GM23248 (cell line): ENCODE results near the gene PRR15. TPM values are rescaled to one million over a fixed set of nuclear protein-coding genes. Genes with fewer than 3 reads are reported as not detected.

ENCODE experiments used
- DNase-seq: peaks from one replicate; pipeline ENCODE4 v3.0.0-alpha.2; 2015
- H2AFZ ChIP-seq: fragments of 200-600 bp; sonication (generic); 2 replicates; pipeline ENCODE4 v1.6.1; 2016; ENCODE audit warnings: antibody characterized with exemption
- H3F3A ChIP-seq: fragments of 200-600 bp; sonication (generic); 2 replicates; pipeline ENCODE4 v1.6.1; 2016; ENCODE audit warnings: mild to moderate bottlenecking, antibody characterized with exemption, mixed run types; ENCODE audit not compliant: insufficient read depth
- H3K27ac ChIP-seq: fragments of 200-600 bp; sonication (generic); 2 replicates; pipeline ENCODE4 v1.5.1; 2016; ENCODE audit warnings: mild to moderate bottlenecking
- H3K27me3 ChIP-seq: fragments of 200-600 bp; sonication (generic); replicated peaks from 2 replicates; pipeline ENCODE4 v1.6.1; 2016; ENCODE audit warnings: mild to moderate bottlenecking; ENCODE audit not compliant: insufficient read depth
- H3K36me3 ChIP-seq: fragments of 200-600 bp; sonication (generic); 2 replicates; pipeline ENCODE4 v1.6.1; 2016; ENCODE audit warnings: low read depth, mild to moderate bottlenecking
- H3K4me1 ChIP-seq: fragments of 200-600 bp; sonication (generic); 2 replicates; pipeline ENCODE4 v1.6.1; 2016; ENCODE audit warnings: mild to moderate bottlenecking; ENCODE audit not compliant: insufficient read depth
- H3K4me2 ChIP-seq: fragments of 200-600 bp; sonication (generic); one replicate; pipeline ENCODE4 v1.6.1; 2016; ENCODE audit warnings: mild to moderate bottlenecking; ENCODE audit not compliant: unreplicated experiment
- H3K4me3 ChIP-seq: fragments of 200-600 bp; sonication (generic); 2 replicates; pipeline ENCODE4 v1.5.1; 2016; ENCODE audit warnings: mild to moderate bottlenecking
- H3K79me2 ChIP-seq: fragments of 200-600 bp; sonication (generic); 2 replicates; pipeline ENCODE4 v1.6.1; 2016; ENCODE audit warnings: mild to moderate bottlenecking; ENCODE audit not compliant: insufficient read depth
- H3K9ac ChIP-seq: fragments of 200-600 bp; sonication (generic); 2 replicates; pipeline ENCODE4 v1.6.1; 2016; ENCODE audit warnings: mild to moderate bottlenecking
- H3K9me2 ChIP-seq: fragments of 200-600 bp; sonication (generic); 2 replicates; pipeline ENCODE4 v1.6.1; 2016; ENCODE audit warnings: mixed run types, mild to moderate bottlenecking, moderate library complexity; ENCODE audit not compliant: insufficient read depth
- H3K9me3 ChIP-seq: fragments of 200-600 bp; sonication (generic); one replicate; pipeline ENCODE4 v1.6.1; 2017; ENCODE audit warnings: low read depth
- H4K20me1 ChIP-seq: fragments of 200-600 bp; sonication (generic); 2 replicates; pipeline ENCODE4 v1.6.0; 2016; ENCODE audit not compliant: insufficient read depth
- EZH2 ChIP-seq: fragments of 200-600 bp; sonication (generic); IDR thresholded peaks from 2 replicates; pipeline ENCODE4 v1.6.1; 2018; ENCODE audit warnings: antibody characterized with exemption, mild to moderate bottlenecking; ENCODE audit not compliant: insufficient read depth, poor library complexity, severe bottlenecking
- EZH2phosphoT487 ChIP-seq: fragments of 200-600 bp; sonication (generic); IDR thresholded peaks from 2 replicates; pipeline ENCODE4 v1.6.1; 2018; ENCODE audit warnings: antibody characterized with exemption, moderate library complexity, mild to moderate bottlenecking, low read depth; ENCODE audit not compliant: insufficient read depth
- WGBS, 2 experiments: methylation state at CpG; one replicate each; pipeline ENCODE4 v1.1.6; 2015 to 2017; ENCODE audit warnings: low lambda C conversion rate in 2 of 2, low coverage in 1 of 2; ENCODE audit errors: missing lambda C conversion rate in 2 of 2; 5-methylcytosine and 5-hydroxymethylcytosine counted together
- in situ Hi-C: fragments of 300-500 bp; cut with MboI; formaldehyde crosslinking; loops from 2 replicates; pipeline ENCODE4 v1.15.0; 2020
- polyA plus RNA-seq: library from polyadenylated mRNA; unstranded; fragments of >200 nt; fragmentation: Nextera tagmentation; extraction: Ambion mirVana; gene quantifications from 2 replicates; pipeline ENCODE4 v1.2.1, GENCODE V29; 2016
- total RNA-seq: library from RNA; depleted of rRNA; stranded (reverse); fragments of >200 nt; shearing (Covaris generic); gene quantifications from 2 replicates; pipeline ENCODE4 v1.2.3, GENCODE V29; 2014

The PRR15 gene
- total and polyA plus RNA-seq, 2 experiments from 2014 or later, result 9.2 to 11.5 TPM

DNA sequence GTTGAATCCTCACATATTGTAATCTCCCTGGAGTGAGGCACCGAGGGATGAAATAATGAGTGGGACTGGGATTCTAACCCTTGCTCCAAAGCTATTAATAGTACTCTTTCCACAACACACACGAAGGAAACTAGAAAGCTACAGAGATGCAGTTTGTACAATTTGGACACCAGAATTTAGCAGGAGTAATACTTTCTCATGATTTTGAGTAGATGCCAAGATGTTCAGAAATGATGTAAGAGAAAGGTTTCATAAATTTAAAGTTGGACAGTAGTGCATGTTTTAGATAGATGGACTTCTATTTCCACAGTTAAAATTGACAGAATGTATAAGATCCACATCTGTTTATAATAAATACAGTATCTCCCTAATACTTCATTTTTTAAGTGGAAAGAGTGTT lies 46.5 kb downstream of the PRR15 start:
- H3F3A ChIP-seq, result peaks cover 82% of the 10 kb centered on the region
- in situ Hi-C loops, result no loop called here
- DNase-seq, result peak; percentile 59
- H3K36me3 ChIP-seq, result no peaks in the 10 kb centered on the region
- H3K4me3 ChIP-seq, result no peak overlapping the region
- H3K27ac ChIP-seq, result peak overlapping the region; percentile 28; the same call in 1 of the 2 replicates
- peaks cover 92% of the 10 kb centered on the region for H3K4me1 ChIP-seq
- TF ChIP-seq EZH2 (no peak), EZH2phosphoT487 (no peak)
- peak overlapping the region; percentile 33 for H3K4me2 ChIP-seq
- no peaks in the 10 kb centered on the region for H4K20me1 ChIP-seq
- no peaks in the 10 kb centered on the region for H3K27me3 ChIP-seq
- H3K9me3 ChIP-seq, result no peaks in the 10 kb centered on the region
- no peaks in the 10 kb centered on the region for H3K79me2 ChIP-seq
- H2AFZ ChIP-seq, result no peak overlapping the region
- 2 to 10% methylated on average over 2 of the region's 2 CpGs for WGBS, 2 experiments
- H3K9ac ChIP-seq, result no peak overlapping the region
- no peaks in the 10 kb centered on the region for H3K9me2 ChIP-seq

GRCh38 chr7:29611941-29612544 lies 48.4 kb downstream of the PRR15 start:
- Histone ChIP-seq H3K36me3 (no peaks in the 10 kb centered on the region), H4K20me1 (no peaks in the 10 kb centered on the region), H3K4me1 (peaks cover 72% of the 10 kb centered on the region), H3K27me3 (no peaks in the 10 kb centered on the region), H3K4me3 (0 out of 2 replicates have a peak overlapping the region, but pooled peaks have one; percentile 20), H2AFZ (peak overlapping the region; percentile 36), H3K4me2 (peak overlapping the region; percentile 44), H3K79me2 (no peaks in the 10 kb centered on the region), H3K9me3 (no peaks in the 10 kb centered on the region), H3K27ac (peak overlapping the region; percentile 97), H3K9ac (peak overlapping the region; percentile 77), H3F3A (peaks cover 68% of the 10 kb centered on the region), H3K9me2 (no peaks in the 10 kb centered on the region)
- WGBS, 2 experiments, result 67 to 81% methylated on average over 4 of the region's 4 CpGs
- TF ChIP-seq EZH2phosphoT487 (no peak), EZH2 (no peak)
- peak; percentile 48 for DNase-seq
- in situ Hi-C loops, result no loop called here

- WGBS, 2 experiments, result 2 to 3% methylated on average over 2 of the region's 2 CpGs
- DNase-seq, result peak; percentile 94
- in situ Hi-C loops, result no loop called here
Measured at GRCh38 chr7:29612596-29612995, 49.0 kb downstream of the PRR15 start.

GRCh38 chr7:29613100-29613499 lies 49.5 kb downstream of the PRR15 start:
- H3K9me3 ChIP-seq, result no peaks in the 10 kb centered on the region
- no peaks in the 10 kb centered on the region for H3K79me2 ChIP-seq
- peak overlapping the region; percentile 36; the same call in 1 of the 2 replicates for H2AFZ ChIP-seq
- no peaks in the 10 kb centered on the region for H3K36me3 ChIP-seq
- H3K4me3 ChIP-seq, result peak overlapping the region; percentile 20; the same call in 1 of the 2 replicates
- H3K27ac ChIP-seq, result peak overlapping the region; percentile 97
- 82 to 89% methylated on average over 3 of the region's 3 CpGs for WGBS, 2 experiments
- no peaks in the 10 kb centered on the region for H3K9me2 ChIP-seq
- no peaks in the 10 kb centered on the region for H3K27me3 ChIP-seq
- peak overlapping the region; percentile 44 for H3K4me2 ChIP-seq
- in situ Hi-C loops, result no loop called here
- H3F3A ChIP-seq, result peaks cover 57% of the 10 kb centered on the region
- H3K4me1 ChIP-seq, result peaks cover 63% of the 10 kb centered on the region
- no peak for TF ChIP-seq EZH2
- no peaks in the 10 kb centered on the region for H4K20me1 ChIP-seq
- H3K9ac ChIP-seq, result peak overlapping the region; percentile 77
- no peak for DNase-seq

More at GRCh38 chr7:29612596-29612995, 49.0 kb downstream of the PRR15 start:
- H3K9me2 ChIP-seq, result no peaks in the 10 kb centered on the region
- H3K79me2 ChIP-seq, result no peaks in the 10 kb centered on the region
- H4K20me1 ChIP-seq, result no peaks in the 10 kb centered on the region
- peak overlapping the region; percentile 44 for H3K4me2 ChIP-seq
- peak overlapping the region; percentile 36 for H2AFZ ChIP-seq
- H3K9me3 ChIP-seq, result no peaks in the 10 kb centered on the region
- H3K27ac ChIP-seq, result peak overlapping the region; percentile 97
- peaks cover 62% of the 10 kb centered on the region for H3F3A ChIP-seq
- TF ChIP-seq EZH2phosphoT487, result no peak
- no peak for TF ChIP-seq EZH2
- peaks cover 67% of the 10 kb centered on the region for H3K4me1 ChIP-seq
- H3K36me3 ChIP-seq, result no peaks in the 10 kb centered on the region
- H3K27me3 ChIP-seq, result no peaks in the 10 kb centered on the region
- peak overlapping the region; percentile 77 for H3K9ac ChIP-seq
- H3K4me3 ChIP-seq, result peak overlapping the region; percentile 20; the same call in 1 of the 2 replicates
